Measurements from ENCODE around the gene CFAP157.

The CFAP157 gene

GRCh38 chr9:127694890-127695720, 11.7 kb upstream of the CFAP157 start:
- peaks cover 5% of the 10 kb centered on the region for H3K4me1 ChIP-seq (ENCODE audit: control insufficient read depth, insufficient read depth, low read length)
- H3K9me3 ChIP-seq (ENCODE audit: control insufficient read depth, low read length) = no peaks in the 10 kb centered on the region
- H3K36me3 ChIP-seq (ENCODE audit: control insufficient read depth, insufficient read depth, low read length) = no peaks in the 10 kb centered on the region
- no peak overlapping the region for H3K4me3 ChIP-seq (ENCODE audit: low read length)
- no peaks in the 10 kb centered on the region for H3K27me3 ChIP-seq (ENCODE audit: control insufficient read depth, insufficient read depth, low read length)
- H3K9ac ChIP-seq (ENCODE audit: low read length) = no peak overlapping the region

GRCh38 chr9:127697575-127697974, 9.2 kb upstream of the CFAP157 start:
- no peak overlapping the region for H3K9ac ChIP-seq (ENCODE audit: low read length)
- no peak overlapping the region for H3K4me3 ChIP-seq (ENCODE audit: low read length)
- no peaks in the 10 kb centered on the region for H3K36me3 ChIP-seq (ENCODE audit: control insufficient read depth, insufficient read depth, low read length)
- H3K9me3 ChIP-seq (ENCODE audit: control insufficient read depth, low read length) = no peaks in the 10 kb centered on the region
- H3K27me3 ChIP-seq (ENCODE audit: control insufficient read depth, insufficient read depth, low read length) = no peaks in the 10 kb centered on the region
- H3K4me1 ChIP-seq (ENCODE audit: control insufficient read depth, insufficient read depth, low read length) = peaks cover 5% of the 10 kb centered on the region

GRCh38 chr9:127698386-127698785, 8.4 kb upstream of the CFAP157 start:
- no peaks in the 10 kb centered on the region for H3K36me3 ChIP-seq (ENCODE audit: control insufficient read depth, insufficient read depth, low read length)
- no peaks in the 10 kb centered on the region for H3K27me3 ChIP-seq (ENCODE audit: control insufficient read depth, insufficient read depth, low read length)
- H3K9me3 ChIP-seq (ENCODE audit: control insufficient read depth, low read length) = no peaks in the 10 kb centered on the region
- H3K4me1 ChIP-seq (ENCODE audit: control insufficient read depth, insufficient read depth, low read length) = peaks cover 5% of the 10 kb centered on the region
- no peak overlapping the region for H3K4me3 ChIP-seq (ENCODE audit: low read length)
- H3K9ac ChIP-seq (ENCODE audit: low read length) = no peak overlapping the region

GRCh38 chr9:127698985-127699670, 7.7 kb upstream of the CFAP157 start:
- no peaks in the 10 kb centered on the region for H3K27me3 ChIP-seq (ENCODE audit: control insufficient read depth, insufficient read depth, low read length)
- H3K36me3 ChIP-seq (ENCODE audit: control insufficient read depth, insufficient read depth, low read length) = no peaks in the 10 kb centered on the region
- peak overlapping the region; percentile 32 for H3K4me3 ChIP-seq (ENCODE audit: low read length)
- H3K9me3 ChIP-seq (ENCODE audit: control insufficient read depth, low read length) = no peaks in the 10 kb centered on the region
- no peak overlapping the region for H3K9ac ChIP-seq (ENCODE audit: low read length)
- H3K4me1 ChIP-seq (ENCODE audit: control insufficient read depth, insufficient read depth, low read length) = peaks cover 5% of the 10 kb centered on the region

GRCh38 chr9:127700140-127700539, 6.6 kb upstream of the CFAP157 start:
- Histone ChIP-seq H3K36me3 (ENCODE audit: control insufficient read depth, insufficient read depth, low read length) (no peaks in the 10 kb centered on the region), H3K9me3 (ENCODE audit: control insufficient read depth, low read length) (no peaks in the 10 kb centered on the region), H3K27me3 (ENCODE audit: control insufficient read depth, insufficient read depth, low read length) (no peaks in the 10 kb centered on the region), H3K9ac (ENCODE audit: low read length) (no peak overlapping the region), H3K4me3 (ENCODE audit: low read length) (no peak overlapping the region), H3K4me1 (ENCODE audit: control insufficient read depth, insufficient read depth, low read length) (peaks cover 5% of the 10 kb centered on the region)

GRCh38 chr9:127700594-127701255, 6.1 kb upstream of the CFAP157 start:
- no peaks in the 10 kb centered on the region for H3K27me3 ChIP-seq (ENCODE audit: control insufficient read depth, insufficient read depth, low read length)
- H3K36me3 ChIP-seq (ENCODE audit: control insufficient read depth, insufficient read depth, low read length) = no peaks in the 10 kb centered on the region
- no peak overlapping the region for H3K9ac ChIP-seq (ENCODE audit: low read length)

GRCh38 chr9:127703289-127703946, 3.4 kb upstream of the CFAP157 start:
- peaks cover 15% of the 10 kb centered on the region for H3K4me1 ChIP-seq (ENCODE audit: control insufficient read depth, insufficient read depth, low read length)
- H3K9ac ChIP-seq (ENCODE audit: low read length) = no peak overlapping the region
- H3K9me3 ChIP-seq (ENCODE audit: control insufficient read depth, low read length) = no peaks in the 10 kb centered on the region
- H3K4me3 ChIP-seq (ENCODE audit: low read length) = no peak overlapping the region
- no peaks in the 10 kb centered on the region for H3K27me3 ChIP-seq (ENCODE audit: control insufficient read depth, insufficient read depth, low read length)
- H3K36me3 ChIP-seq (ENCODE audit: control insufficient read depth, insufficient read depth, low read length) = no peaks in the 10 kb centered on the region

More at GRCh38 chr9:127700594-127701255, 6.1 kb upstream of the CFAP157 start:
- no peak overlapping the region for H3K4me3 ChIP-seq (ENCODE audit: low read length)
- peaks cover 5% of the 10 kb centered on the region for H3K4me1 ChIP-seq (ENCODE audit: control insufficient read depth, insufficient read depth, low read length)
- no peaks in the 10 kb centered on the region for H3K9me3 ChIP-seq (ENCODE audit: control insufficient read depth, low read length)

GRCh38 chr9:127705577-127706379, 1.0 kb upstream of the CFAP157 start:
- H3K4me1 ChIP-seq (ENCODE audit: control insufficient read depth, insufficient read depth, low read length) = peaks cover 10% of the 10 kb centered on the region
- H3K36me3 ChIP-seq (ENCODE audit: control insufficient read depth, insufficient read depth, low read length) = no peaks in the 10 kb centered on the region
- H3K4me3 ChIP-seq (ENCODE audit: low read length) = no peak overlapping the region
- no peaks in the 10 kb centered on the region for H3K27me3 ChIP-seq (ENCODE audit: control insufficient read depth, insufficient read depth, low read length)
- H3K9ac ChIP-seq (ENCODE audit: low read length) = no peak overlapping the region
- H3K9me3 ChIP-seq (ENCODE audit: control insufficient read depth, low read length) = no peaks in the 10 kb centered on the region

GRCh38 chr9:127707766-127708165, 978 bp downstream of the CFAP157 start:
- no peaks in the 10 kb centered on the region for H3K27me3 ChIP-seq (ENCODE audit: control insufficient read depth, insufficient read depth, low read length)
- no peak overlapping the region for H3K4me3 ChIP-seq (ENCODE audit: low read length)
- no peak overlapping the region for H3K9ac ChIP-seq (ENCODE audit: low read length)
- H3K36me3 ChIP-seq (ENCODE audit: control insufficient read depth, insufficient read depth, low read length) = no peaks in the 10 kb centered on the region
- H3K4me1 ChIP-seq (ENCODE audit: control insufficient read depth, insufficient read depth, low read length) = peaks cover 10% of the 10 kb centered on the region
- no peaks in the 10 kb centered on the region for H3K9me3 ChIP-seq (ENCODE audit: control insufficient read depth, low read length)

GRCh38 chr9:127708952-127709587, 2.3 kb downstream of the CFAP157 start:
- Histone ChIP-seq H3K4me3 (ENCODE audit: low read length) (no peak overlapping the region), H3K27me3 (ENCODE audit: control insufficient read depth, insufficient read depth, low read length) (no peaks in the 10 kb centered on the region), H3K9ac (ENCODE audit: low read length) (no peak overlapping the region), H3K9me3 (ENCODE audit: control insufficient read depth, low read length) (no peaks in the 10 kb centered on the region), H3K4me1 (ENCODE audit: control insufficient read depth, insufficient read depth, low read length) (peaks cover 10% of the 10 kb centered on the region), H3K36me3 (ENCODE audit: control insufficient read depth, insufficient read depth, low read length) (no peaks in the 10 kb centered on the region)
